NCI-H1092 (cell line): Measurements from ENCODE around the gene PINLYP.
A peak's percentile ranks its signal among the peaks of the same experiment; 100 is the strongest.
"Not testable (repeated sequence)": the region's sequence is repeated elsewhere in the genome, so short reads cannot be mapped to it uniquely, and the experiment has no call there.

Experiments used
- DNase-seq: peaks from one replicate; lab custom pipeline; 2025; lab: John Stamatoyannopoulos, UW

PINLYP gene

GRCh38 chr19:43575156-43575950 is at the start of gene PINLYP, which contains the start of gene XRCC1:
PINLYP (plus strand) TSS chr19:43575801; CDS start chr19:43577192, 1,391 bp downstream.
XRCC1 (minus strand) TSS chr19:43575527; CDS start chr19:43575458, 69 bp downstream.
- DNase-seq, result peak; percentile 96

GRCh38 chr19:43525836-43526771 is 49.5 kb upstream of the PINLYP start:
- DNase-seq, result no peak

DNA sequence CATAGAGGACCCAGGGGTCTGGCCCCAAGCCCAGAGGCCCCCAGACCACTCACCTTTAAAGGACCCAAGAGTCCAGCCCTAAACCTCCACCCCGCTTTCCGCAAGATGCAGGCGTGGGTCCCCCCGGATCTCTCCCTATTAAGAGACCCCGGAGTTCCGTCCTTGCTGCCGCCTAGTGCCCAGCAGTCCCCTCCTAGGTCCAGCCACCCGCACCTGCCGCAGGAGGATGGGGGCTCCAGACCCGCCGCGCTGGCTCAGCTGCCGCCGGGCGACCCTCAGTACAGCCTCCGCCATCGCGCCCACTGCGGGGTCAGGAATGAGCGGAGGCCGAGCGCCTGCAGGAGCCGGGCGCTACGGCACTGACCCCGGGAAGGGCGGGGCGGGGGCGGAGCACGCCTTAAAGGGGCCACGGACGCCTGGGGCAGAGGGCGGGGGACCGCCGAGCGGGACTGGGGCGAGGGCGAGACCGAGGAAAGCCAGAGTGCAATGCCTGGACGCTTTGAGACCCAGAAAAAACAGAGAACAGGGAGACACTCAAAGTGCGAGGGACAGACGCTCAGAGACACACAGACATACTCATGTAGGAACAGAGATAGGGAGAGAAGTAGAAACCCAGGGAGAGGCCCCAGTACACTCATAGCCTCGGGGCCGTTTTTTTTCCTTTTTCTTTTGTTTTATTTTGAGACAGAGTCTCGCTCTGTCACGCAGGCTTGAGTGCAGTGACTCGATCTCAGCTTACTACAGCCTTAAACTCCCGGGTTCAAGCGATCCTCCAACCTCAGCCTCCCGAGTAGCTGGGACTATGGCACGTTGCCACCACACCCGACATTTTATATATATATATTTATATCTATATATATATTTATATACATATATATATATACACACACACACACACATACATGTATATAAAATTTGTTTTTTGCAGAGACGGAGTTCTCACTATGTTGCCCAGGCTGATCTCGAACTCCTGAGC is 48.4 kb upstream of the PINLYP start, which contains the start of gene ETHE1:
TSS of gene ETHE1 (minus strand) at position 318 of the 976 bp plus-strand sequence. CDS start at position 294, 24 bp downstream.
- DNase-seq, result peak; percentile 15

DNA sequence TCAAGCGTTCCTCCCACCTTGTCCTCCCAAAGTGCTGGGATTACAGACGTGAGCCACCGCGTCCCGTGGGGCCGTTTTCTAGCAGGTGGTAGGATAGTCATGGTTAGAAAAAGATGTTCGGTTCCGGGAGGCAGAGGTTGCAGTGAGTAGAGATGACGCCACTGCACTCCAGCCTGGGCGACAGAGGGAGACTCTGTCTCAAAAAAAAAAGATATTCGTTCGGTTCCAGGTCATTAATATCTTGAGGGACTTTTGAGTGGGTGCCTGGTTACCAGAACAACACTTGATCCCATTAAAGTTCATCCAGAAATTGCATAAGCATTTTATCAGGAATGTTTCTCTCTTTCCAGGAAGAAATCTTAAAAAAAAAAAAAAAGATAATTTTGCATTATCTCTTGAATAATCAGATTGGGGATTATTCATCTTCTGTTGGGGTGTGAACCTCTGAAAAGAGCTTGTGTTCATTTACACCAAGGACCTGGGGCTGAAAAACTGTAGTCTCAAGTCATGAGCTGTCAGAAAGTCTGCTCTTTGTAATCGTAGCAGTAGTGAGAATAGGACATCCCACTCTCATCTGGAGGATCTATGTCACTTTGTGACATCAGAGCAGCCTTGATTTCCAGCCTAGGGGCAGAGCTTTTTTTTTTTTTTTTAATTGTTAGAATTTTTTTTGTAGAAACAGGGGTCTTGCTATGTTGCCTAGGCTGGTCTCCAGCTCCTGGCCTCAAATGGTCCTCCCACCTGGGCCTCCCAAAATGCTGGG is 47.6 kb upstream of the PINLYP start:
- DNase-seq, result no peak

- DNase-seq, result no peak
Observed at GRCh38 chr19:43532571-43532961, 43.0 kb upstream of the PINLYP start.

DNA sequence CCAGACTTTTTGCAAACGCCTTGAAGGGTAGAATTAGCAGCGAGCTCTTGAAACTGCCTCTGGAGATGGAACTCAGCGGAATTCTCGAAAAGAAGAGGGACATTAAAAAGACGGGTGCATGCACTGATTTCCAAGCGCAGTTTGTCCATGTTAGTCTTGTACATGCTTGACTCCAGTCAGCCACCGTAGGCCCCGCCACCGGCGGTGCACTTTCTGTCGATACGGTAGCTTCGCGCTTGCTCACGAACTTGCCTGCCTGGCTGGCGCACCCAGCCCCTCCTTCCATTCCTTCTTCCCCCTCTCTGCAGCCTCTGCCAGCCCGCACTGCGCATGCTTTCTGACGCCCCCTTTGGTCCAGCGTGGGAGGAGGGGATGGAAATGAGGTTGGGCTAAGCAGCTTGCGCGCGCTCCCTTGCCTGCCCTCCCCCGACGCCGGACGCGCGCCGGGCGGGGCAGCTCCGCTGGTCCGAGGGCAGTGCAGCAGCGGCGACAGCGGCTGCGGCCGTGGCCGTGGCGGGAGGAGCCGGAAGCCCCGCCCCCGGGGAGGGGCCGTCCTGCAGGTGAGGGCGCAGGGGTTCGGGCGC is 42.5 kb upstream of the PINLYP start, which contains the start of gene ZNF575:
TSS of gene ZNF575 (plus strand) at position 227 of the 584 bp plus-strand sequence. CDS start 1,235 bp downstream, outside the sequence.
- DNase-seq, result peak; percentile 82

DNA sequence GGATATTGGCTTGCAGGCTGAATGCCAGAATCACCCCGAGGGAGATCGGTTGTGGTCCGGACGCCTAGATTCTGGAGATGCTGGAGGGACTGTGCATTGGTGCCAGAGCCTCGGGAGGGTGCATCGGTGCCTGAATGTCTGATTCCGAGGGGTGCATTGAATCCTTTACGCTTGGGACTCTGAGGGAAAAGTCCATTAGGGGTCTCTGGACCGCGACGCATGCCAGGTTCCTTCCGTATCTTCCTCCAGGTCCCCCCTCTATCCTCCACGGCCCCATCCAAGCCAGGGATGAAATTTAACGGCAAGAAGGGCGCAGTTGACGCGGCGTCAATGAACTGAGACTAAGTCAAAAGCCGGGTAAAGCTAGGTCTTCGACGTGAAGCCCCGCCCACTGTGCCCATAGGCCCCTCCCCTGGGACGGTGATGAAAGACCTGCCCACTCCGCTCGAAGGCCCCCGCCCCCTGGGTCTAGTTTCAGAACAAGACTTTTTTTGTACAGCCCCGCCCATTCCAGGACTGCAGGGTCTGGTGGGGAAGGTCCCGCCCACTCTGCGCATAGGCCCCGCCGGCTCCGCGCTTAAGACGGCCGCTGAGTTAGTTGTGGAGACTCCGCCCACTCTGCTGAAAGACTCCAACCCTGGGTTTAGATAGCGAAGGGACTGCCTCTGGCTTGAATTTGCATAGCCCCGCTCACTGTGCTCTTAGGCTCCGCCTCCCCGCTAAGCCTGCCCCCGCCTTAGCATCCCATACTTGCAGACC is 41.9 kb upstream of the PINLYP start:
- DNase-seq, result peak; percentile 59

DNA sequence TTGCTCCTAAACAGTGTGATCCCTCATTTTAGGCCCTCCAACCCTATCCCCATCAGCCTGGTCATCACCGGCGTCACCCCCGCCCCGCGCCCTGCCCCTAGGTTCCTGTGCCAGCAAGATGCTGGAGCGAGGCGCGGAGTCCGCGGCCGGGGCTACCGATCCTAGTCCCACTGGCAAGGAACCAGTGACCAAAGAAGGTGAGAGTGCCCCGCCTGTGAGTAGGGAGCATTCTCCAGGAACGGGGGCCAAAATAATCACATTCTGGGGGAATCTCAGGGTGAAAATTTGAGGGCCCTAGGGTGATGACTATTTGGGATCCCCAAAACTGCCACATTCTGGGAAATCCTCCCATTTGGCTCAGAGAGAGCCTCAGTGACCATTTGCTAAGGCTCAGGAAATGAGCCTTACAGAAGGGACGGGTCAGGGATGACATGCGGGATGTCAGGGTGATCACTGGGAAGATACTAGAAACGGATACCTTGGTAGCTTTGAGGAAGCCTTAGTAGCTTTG is 41.2 kb upstream of the PINLYP start:
- no peak for DNase-seq

DNA sequence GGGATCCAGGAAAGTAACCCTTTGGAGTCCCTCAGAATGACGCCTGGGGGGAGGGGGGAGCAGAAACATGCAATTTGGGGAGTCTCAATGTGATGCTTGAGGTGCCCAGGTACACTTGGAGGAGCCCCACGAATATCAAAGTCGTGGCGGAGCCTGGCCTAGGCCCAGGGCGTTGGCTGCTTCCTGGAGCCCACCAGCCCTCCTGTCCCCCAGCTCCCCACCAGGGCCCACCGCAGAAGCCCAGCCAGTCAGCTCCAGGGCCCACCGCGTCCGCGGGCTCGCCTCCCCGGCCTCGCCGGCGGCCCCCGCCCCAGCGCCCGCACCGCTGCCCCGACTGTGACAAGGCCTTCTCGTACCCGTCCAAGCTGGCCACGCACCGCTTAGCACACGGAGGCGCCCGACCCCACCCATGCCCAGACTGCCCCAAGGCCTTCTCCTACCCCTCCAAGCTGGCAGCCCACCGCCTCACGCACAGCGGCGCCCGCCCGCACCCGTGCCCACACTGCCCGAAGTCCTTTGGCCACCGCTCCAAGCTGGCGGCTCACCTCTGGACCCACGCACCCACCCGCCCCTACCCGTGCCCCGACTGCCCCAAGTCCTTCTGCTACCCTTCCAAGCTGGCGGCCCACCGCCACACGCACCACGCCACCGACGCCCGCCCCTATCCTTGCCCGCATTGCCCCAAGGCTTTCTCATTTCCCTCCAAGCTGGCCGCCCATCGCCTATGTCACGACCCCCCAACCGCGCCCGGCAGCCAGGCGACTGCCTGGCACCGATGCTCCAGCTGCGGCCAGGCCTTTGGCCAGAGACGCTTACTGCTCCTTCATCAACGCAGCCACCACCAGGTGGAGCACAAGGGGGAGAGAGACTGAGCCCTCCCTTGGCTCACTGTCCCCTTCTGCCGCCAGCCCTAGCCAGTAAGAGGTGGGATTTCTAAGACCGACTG is 40.5 kb upstream of the PINLYP start:
- no peak for DNase-seq

GRCh38 chr19:43538922-43539321 is 36.7 kb upstream of the PINLYP start:
- no peak for DNase-seq

GRCh38 chr19:43540381-43540780 is 35.2 kb upstream of the PINLYP start:
- no peak for DNase-seq

GRCh38 chr19:43541920-43542650 is 33.5 kb upstream of the PINLYP start:
- DNase-seq, result no peak

GRCh38 chr19:43544077-43544476 is 31.5 kb upstream of the PINLYP start:
- DNase-seq, result no peak

DNA sequence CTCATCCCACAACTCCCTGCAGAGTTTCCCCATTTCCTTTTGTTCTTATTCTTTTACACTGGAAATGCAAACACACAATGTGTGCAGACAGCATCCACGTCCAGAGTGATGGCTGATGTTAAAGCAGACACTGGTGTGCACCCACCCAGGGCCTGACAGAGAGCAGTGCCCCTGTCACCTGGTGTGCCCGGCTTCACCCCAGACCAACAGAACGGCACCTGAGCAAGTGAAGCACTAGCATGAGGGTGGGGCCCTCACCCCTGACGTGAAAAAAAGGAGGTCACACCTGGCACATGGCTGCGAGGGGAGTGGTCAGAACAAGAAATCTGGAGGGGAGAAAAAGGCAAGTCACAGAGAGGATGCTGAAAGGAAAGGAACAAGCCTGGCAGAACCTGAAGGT is 30.3 kb upstream of the PINLYP start:
- no peak for DNase-seq

DNA sequence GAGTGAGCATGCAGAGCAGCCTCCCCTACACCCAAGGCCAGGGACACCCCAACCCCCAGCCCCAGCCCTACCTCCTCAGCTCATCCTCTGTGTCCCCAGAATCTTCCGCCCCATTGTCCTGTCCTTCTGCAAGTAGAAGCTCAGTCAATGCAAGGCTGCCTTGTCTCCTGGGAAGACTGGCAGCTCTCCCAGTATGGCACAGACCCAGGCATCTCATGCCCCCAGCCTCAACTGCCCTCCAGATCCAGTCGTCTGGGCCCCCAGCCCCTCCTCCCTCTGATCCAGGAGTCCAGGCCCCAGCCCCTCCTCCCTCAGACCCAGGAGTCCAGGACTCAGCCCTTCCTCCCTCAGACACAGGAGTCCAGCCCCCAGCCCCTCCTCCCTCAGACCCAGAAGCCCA is 29.6 kb upstream of the PINLYP start:
- DNase-seq, result no peak

DNA sequence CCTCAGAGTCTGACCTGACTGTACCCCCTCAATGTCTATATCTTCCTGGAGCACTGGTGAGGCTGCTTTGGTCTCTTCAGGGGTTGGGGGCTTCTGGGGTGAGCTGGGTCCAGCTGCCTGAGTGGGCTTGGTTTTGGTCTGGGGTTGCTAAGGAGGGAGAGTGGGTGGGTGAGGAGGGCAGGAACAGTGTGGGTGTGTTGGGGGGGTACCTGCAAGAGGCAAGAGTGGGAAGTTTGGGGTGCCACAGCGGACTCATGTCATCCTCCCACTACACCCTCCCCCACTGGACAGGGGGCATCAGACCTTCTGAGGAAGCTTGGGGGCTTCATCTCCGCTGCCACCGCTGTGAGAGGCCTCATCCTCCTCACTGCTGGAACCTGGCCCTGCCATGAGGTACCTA is 29.0 kb upstream of the PINLYP start:
- no peak for DNase-seq

GRCh38 chr19:43547926-43548325 is 27.7 kb upstream of the PINLYP start:
- DNase-seq, result not testable (repeated sequence)
